Kidney glomerular epithelial cell (primary cell): ENCODE results near the gene C3.
"Not testable (repeated sequence)": the region's sequence is repeated elsewhere in the genome, so short reads cannot be mapped to it uniquely, and the experiment has no call there.

Source experiments
- DNase-seq: peaks from one replicate; lab custom pipeline; 2025; lab: John Stamatoyannopoulos, UW

C3 gene

DNA sequence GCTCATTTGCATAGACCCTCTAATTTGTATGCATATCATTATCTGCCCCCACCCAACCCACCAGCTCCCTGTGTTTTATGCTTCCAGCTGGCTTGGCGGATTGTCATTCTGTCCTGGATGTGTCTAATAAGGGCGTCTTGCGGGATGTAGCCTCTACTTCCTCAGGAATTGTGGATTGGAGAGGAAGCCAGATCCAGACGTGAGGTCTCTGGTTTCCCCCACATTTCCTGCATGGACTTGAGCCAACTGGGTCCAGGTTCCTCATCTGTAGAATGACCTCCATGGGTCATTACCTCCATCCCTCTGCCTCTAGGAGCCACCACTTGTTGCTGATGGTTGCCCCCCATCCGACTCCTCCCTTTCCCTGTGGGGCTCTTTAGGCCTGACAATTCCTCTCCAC, 57.7 kb downstream of the C3 start:
- DNase-seq, result no peak

DNA sequence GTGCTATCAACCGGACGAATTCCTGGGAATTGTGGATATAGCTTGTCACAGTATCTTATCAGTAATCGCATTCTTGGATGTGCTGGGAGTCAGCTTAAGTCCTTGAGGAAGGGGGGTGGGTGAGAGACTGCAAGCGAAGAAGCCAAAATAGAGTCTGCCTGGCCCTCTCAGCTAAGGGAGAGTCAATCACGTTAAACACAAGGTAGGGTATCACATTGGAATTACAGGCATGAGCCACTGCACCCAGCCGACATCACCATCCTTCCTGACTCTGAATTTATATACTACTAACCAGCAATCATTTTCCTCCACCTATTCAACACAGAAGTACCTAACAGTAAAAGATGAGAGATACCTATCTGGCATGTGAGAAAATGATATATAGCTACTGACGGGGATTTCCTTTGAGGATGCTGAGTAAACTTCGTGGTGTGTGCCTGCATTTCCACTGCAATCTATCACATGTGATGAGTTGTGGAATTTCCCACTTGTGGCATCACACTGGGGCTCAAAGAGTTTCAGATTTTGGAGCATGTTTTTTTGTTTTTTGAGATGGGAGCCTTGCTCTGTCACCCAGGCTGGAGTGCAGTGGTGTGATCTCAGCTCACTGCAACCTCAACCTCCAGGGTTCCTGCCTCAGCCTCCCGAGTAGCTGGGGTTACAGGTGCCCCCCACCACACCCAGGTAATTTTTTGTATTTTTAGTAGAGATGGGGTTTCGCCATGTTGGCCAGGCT, 58.8 kb downstream of the C3 start:
- peak; percentile 21 for DNase-seq

DNA sequence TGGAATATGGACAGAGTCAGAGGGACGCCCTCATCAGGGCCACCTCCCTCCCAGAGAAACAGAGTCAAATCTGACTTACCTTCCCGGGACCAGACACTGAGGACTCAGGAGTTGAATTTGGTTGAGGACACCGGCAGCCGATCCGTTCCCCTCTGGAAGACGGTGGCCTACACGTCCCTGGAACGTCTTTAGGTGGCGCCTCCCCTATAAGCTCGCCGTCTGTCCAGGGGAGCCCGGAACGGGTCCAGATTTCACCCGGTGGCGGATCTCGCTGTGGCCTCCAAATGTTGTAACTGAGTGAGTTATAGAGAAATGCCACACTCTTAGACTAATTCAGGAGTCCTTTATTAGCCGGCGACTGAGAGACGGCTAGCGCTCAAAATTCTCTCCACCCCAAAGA, 59.5 kb downstream of the C3 start:
- DNase-seq, result no peak

DNA sequence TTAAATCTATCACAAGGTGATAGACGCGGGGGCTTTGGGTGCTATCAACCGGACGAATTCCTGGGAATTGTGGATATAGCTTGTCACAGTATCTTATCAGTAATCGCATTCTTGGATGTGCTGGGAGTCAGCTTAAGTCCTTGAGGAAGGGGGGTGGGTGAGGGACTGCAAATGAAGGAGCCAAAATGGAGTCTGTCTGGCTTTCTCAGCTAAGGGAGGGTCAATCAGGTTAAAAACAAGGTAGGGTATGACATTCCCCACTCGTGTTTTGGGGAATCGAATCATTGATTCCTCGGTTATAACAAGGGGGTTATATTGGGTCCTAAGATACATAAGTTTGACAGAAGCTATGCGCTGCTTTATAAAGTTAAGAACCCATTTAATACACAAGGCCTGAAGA, 64.1 kb downstream of the C3 start:
- not testable (repeated sequence) for DNase-seq

DNA sequence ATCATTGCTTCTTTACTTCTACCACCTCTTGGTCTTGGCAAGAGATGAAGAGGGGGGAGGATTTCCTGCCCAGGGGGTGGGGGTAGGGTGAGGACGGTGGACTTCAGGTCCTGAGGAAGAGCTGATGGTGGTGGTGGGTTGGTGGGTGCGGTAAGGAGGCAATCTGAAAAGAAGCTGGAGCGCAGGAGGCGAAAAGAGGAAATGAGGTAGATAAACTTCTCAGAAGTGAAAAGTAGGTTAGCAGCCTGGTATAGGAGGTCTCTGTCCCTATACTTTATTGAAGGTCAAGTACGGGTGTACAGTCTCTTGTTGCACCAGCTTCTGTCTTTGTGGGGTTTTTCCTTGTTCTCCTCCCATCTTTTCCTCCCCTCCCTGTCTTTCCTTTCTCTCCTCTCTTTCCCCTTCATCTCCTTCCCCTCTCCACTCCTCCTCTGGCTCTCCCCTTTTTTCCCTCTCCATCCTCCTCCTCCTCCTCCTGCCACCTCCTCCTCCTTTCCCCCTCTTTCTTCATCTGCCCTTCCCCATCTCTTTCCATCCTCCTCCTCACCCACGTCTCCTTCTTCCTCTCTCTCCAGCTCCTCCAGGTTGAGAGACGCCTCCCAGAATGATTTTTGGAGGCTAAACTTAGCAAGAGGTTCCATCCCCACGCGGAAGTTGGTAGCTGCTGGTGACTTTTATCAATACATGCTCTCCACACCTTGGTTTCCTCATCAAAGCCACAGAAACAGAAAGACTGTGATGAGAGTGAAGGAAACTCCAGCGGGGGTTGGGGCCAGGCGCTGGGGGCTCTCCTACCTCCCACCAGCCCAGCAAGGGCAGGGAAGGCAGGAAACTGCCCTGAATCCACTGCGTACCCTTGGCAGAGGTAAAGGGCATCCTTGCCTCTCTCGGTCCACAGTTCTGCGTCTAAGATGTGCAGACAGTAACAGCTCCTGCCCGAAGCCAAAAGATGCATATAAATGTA, 65.8 kb downstream of the C3 start:
- DNase-seq, result no peak

DNA sequence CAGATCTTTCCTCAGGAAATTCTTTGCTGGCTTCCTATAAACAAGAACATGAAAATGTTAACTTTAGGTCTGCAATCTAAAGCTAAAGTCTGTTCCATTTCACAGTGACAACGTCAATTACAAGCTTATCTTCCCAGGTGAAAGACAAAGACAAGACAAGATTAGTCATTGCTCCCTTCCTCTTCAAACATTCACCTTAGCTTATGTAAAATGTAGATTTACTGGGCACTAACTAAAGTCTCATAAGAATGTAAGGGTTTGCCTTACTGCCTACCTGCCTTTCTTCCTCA, 67.7 kb downstream of the C3 start:
- no peak for DNase-seq

DNA sequence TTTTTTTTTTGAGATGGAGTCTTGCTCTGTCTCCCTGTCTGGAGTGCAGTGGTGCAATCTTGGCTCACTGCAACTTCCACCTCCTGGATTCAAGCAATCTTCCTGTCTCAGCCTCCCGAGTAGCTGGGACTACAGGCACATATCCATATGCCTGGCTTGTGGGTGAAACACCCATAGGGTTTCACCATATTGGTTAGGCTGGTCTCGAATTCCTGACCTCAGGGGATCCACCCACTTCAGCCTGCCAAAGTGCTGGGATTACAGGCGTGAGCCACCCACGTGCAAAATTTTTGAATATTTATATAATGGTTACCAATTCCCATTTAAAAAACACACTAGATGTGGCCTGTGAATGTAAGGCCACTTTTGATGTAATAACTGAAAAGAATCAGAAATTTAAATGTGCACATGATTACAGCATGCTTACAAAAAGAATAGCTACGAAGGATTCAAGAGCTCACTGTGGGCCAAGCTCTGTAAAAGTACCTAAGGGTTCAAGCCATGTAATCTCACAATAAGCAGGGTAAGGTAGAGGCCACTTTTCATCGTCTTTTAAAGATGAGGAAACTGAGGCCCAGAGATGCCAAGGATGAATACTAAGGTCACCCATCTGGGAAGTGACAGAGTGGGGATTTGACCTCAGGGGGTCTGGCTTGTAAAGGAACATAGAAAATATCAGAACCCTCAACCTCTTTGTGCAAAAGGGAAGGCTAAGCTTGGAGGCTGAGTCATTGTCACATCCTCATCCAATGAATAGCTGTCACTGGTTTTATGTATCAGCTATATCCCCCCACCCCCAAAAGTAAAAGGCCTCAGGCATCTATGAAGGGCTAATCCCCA, 68.3 kb downstream of the C3 start:
- DNase-seq, result no peak

DNA sequence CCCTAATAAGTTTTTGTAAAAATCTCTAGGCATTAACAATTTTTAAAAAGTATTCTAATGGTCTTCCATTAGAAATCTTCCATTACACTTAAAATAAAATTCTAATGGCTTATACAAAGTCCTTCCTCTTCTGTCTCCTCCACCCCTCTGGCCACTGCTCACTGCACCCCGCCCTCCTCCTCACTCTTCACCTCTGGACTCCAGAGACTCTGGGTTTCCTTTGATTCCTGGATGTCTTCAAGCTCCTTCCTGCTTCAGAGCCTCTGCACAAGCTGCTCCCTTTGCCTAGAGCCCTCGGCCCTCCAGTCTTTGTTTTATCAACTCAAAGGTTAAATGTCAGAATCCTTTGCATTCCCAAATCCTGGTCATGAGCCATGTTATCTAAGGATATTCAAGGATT, 71.3 kb downstream of the C3 start:
- no peak for DNase-seq

DNA sequence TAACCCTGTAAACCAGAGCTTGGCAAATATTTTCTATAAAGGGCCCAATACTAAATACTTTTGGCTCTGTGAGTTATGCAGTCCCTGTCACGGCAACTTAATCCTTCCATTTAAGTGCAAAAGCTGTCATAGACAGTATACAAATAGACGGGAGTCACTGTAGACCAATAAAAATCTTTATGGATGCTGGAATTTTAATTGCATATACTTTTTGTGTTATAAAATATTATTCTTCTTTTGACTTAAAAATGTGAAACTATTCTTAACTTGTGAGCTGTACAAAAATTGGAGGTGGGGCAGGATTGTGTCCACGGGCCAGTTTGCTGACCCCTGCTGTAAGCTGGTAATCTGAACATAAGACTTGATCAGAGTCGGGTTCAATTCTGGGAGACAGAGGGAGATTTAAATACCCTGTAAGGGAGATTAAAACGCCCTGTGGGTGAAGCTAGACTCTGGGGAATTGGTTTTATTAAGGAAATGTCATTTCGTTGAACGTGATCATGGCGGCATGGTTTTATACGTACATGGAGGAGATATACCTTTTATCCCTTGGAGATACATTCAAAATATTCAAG, 72.2 kb downstream of the C3 start:
- DNase-seq, result no peak

DNA sequence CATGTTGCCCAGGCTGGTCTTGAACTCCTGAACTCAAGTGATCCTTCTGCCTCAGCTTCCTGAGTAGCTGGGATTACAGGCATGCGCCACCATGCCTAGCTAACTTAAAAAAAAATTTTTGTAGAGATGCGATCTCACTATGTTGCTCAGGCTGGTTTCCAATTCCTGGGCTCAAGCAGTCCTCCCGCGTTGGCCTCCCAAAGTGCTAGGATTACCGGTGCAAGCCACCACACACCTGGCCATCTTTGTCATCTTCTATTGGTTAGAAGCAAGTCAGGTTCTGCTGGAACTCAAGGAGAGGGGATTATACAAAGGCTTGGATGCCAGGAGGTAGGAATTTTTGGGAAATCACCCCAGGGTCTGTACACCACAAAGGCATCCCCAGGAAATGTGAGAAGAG, 75.7 kb downstream of the C3 start:
- DNase-seq, result no peak

DNA sequence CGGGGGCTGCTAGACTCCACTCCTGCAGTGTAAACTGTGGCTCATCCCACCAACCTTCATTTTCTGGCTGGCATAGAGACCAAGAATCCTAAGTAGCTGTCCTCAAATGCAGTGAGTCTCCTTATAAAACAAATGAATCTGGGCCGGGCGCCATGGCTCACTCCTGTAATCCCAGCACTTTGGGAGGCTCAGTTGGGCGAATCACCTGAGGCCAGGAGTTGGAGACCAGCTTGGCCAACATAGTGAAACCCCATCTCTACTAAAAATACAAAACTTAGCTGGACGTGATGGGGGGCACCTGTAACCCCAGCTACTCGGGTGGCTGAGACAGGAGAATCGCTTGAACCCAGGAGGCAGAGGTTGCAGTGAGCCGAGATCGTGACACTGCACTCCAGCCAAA, 80.1 kb downstream of the C3 start:
- not testable (repeated sequence) for DNase-seq

DNA sequence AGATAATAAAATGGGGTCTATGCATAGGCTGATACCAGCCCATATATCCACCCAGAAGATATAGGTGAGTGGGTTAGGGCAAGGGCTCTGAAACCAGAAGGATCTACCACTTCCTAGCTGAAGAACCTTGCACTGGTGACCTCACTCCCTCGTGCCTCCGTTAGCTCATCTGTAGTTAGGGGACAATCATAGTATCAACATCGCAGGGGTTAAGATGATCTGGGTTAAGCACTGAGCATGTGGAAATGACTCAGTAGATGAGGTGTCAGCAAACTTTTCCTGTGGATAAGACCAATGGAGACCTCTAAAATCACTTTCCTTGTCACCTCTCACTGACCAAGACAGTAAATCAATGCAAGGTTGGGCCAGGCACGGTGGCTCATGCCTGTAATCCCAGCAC, 81.0 kb downstream of the C3 start:
- peak; percentile 30 for DNase-seq

DNA sequence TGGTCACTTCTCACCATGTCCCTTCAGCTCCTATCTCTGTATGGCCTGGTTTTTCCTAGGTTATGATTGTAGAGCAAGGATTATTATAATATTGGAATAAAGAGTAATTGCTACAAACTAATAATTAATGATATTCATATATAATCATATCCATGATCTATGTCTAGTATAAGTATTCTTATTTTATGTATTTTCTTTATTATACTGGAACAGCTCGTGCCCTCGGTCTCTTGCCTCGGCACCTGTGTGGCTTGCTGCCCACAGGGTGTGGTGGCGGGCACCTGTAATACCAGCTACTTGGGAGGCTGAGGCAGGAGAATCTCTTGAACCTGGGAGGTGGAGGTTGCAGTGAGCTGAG, 87.0 kb downstream of the C3 start:
- DNase-seq, result not testable (repeated sequence)

DNA sequence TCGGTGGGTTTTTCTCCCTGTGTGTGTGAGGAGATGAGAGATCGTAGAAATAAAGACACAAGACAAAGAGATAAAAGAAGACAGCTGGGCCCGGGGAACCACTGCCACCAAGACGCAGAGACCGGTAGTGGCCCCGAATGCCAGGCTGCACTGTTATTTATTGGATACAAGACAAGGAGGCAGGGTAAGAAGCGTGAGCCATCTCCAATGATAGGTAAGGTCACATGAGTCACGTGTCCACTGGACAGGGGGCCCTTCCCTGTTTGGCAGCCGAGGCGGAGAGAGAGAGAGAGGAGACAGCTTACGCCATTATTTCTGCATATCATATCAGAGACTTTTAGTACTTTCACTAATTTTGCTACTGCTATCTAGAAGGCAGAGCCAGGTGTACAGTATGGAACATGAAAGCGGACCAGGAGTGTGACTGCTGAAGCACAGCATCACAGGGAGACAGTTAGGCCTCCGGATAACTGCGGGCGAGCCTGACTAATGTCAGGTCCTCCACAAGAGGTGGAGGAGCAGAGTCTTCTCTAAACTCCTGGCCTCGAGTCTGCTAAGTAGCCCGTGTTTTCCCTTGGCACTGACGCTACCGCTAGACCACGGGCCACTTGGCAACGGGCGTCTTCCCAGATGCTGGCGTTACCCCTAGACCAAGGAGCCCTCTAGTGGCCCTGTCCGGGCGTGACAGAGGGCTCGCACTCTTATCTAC, 87.5 kb downstream of the C3 start:
- DNase-seq, result peak; percentile 59

DNA sequence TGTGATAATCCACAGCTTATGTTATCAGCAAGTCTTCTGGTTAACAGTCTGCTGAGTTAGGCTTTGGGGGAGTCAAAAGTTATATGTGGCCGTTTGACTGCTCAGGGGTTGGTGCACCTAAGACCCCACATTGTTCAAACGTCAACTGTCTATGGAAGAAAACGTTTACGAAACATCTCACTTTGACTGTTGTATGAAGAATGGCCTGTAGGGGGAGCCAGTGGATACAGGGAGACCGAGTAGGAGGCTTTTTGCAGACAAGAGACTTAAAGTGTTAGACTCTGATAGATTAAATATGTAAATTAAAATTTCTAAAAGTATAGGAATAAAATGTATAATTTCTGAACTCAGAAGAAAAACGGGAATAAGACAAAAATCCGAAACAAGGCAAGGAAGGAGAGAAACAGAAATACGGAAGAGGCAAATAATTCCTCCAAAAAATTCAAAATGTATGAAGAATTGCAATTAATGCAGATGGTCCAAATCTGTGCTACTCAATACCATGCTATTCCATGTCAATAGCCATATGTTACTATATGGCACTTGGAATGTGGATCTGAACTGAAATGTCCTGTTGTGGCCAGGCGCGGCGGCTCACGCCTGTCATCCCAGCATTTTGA, 88.3 kb downstream of the C3 start:
- DNase-seq, result peak; percentile 81
